22Rv1 (cell line): ENCODE data around the gene UMODL1.

Source experiments
- CTCF ChIP-seq: fragments of 450-650 bp; IDR thresholded peaks from 2 replicates; pipeline ENCODE4 v1.5.1; 2017; ENCODE audit warnings: mild to moderate bottlenecking
- ZFX ChIP-seq: fragments of 450-650 bp; IDR thresholded peaks from 2 replicates; pipeline ENCODE4 v1.6.1; 2017; ENCODE audit warnings: antibody characterized with exemption, borderline replicate concordance

- TF ChIP-seq CTCF (0 out of 2 replicates have a peak, but pooled peaks have one; percentile 15), ZFX (no peak)
Measured at GRCh38 chr21:42164064-42164789, 93.1 kb downstream of the UMODL1 start.
